Measurements from ENCODE around the gene LACC1.

GRCh38 chr13:43872181-43872580 is 7.5 kb upstream of the LACC1 start:
- TF ChIP-seq POLR2A (IDR thresholded peaks at IDR 0.05; ENCODE audit: low read depth, low read length): no peak
- no peak for TF ChIP-seq POLR2AphosphoS5 (IDR thresholded peaks at IDR 0.05; ENCODE audit: low read depth, low read length)

Data from GM12891 (cell line).